ENCODE results near the gene IL1RL2.

- no peak for TF ChIP-seq EZH2 (optimal IDR thresholded peaks at IDR 0.05; ENCODE audit: low read depth, low read length)
- no peak for TF ChIP-seq CTCF (IDR thresholded peaks at IDR 0.05; ENCODE audit: low read length)
- no peak for TF ChIP-seq EZH2phosphoT487 (IDR thresholded peaks at IDR 0.05; ENCODE audit: low read length)
Observed at GRCh38 chr2:102155703-102156515, 30.9 kb upstream of the IL1RL2 start.
